ENCODE measurements around the gene AGBL3. TPM values are rescaled to one million over a fixed set of nuclear protein-coding genes. Genes with fewer than 3 reads are reported as not detected.

Gene AGBL3
- total and polyA plus RNA-seq, 9 of the 15 experiments (the other 6 are each of a cell fraction or from before 2014, with no cell fraction given) = 0.54 to 2.9 (median 1.7) TPM

DNA sequence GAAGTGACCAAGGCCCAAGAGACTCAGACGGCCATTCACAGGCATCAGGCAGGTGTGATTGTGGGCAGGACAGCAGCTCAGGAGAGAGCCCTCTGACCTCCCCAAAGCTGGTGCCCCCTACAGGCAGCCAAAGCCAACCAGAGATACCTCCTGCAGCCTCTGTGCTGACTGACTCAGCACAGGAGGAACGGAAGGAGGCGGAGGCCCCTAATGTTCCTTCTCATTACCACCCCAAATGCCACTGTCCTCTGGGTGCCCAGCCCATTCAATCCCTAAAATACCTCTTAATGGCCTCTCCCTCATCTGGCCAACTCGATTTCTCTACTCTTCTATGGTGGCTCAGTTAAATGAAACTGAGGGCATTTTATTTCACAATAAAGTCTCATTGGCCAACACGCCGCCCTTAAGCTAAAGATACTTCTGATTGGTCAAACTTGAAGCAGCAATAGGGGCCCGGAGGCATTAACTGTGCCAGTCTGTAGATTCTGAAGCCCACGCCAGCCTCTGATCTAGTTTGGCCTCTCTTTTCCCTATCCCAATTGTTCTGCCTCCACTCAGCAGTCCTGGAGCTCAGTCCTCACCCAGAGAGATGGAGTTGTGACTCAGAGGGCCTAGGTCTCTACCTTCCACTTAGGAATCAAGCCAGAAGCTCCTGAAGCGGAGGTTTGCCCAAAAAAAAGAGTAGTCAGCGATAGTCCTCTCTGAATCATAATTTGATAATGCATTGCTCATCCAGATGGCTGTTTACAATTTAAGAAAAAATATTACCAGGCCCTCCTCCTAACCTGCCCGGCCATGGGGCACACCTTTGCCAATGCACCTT is 183.0 kb downstream of the AGBL3 start (continued):
- TF ChIP-seq YY1 (IDR thresholded peaks at IDR 0.05; ENCODE audit: borderline replicate concordance in 1 of 3, control insufficient read depth in 1 of 3, extremely low read depth in 1 of 3, insufficient read depth in 3 of 3, insufficient read length in 1 of 3, insufficient replicate concordance in 2 of 3, low read depth in 1 of 3, low read length in 2 of 3) (peak in 1 of 3 experiments; percentile 31), ZNF583 (CRISPR knock-in tag; IDR thresholded peaks at IDR 0.05) (no peak), ARNT (IDR thresholded peaks at IDR 0.05) (0 out of 4 replicates have a peak, but pooled peaks of 1 of the 2 experiments have one; percentile 20), ZBTB7A (IDR thresholded peaks at IDR 0.05; ENCODE audit: borderline replicate concordance, control insufficient read depth, low read depth, low read length) (peak; percentile 28; the same call in 1 of the 2 replicates), ZNF668 (CRISPR knock-in tag; IDR thresholded peaks at IDR 0.05) (no peak), DPF2 (IDR thresholded peaks at IDR 0.05) (peak; percentile 65; the same call in 1 of the 2 replicates), ZNF232 (CRISPR knock-in tag; IDR thresholded peaks at IDR 0.05) (no peak), VEZF1 (CRISPR knock-in tag; IDR thresholded peaks at IDR 0.05) (peak; percentile 33; the same call in 1 of the 2 replicates), DNMT1 (IDR thresholded peaks at IDR 0.05) (no peak), FIP1L1 (IDR thresholded peaks at IDR 0.05; ENCODE audit: low read depth, low read length, poor library complexity, severe bottlenecking) (no peak), RCOR1 (IDR thresholded peaks at IDR 0.05; ENCODE audit: borderline replicate concordance in 1 of 2, low read depth in 2 of 2, low read length in 2 of 2) (no peak), ZNF212 (CRISPR knock-in tag; IDR thresholded peaks at IDR 0.05) (no peak), ZNF184 (CRISPR knock-in tag; IDR thresholded peaks at IDR 0.05) (no peak), NFATC3 (IDR thresholded peaks at IDR 0.05) (no peak), ZNF740 (CRISPR knock-in tag; IDR thresholded peaks at IDR 0.05) (no peak), ZNF740 (tag; IDR thresholded peaks at IDR 0.05) (no peak), MAFF (IDR thresholded peaks at IDR 0.05; ENCODE audit: low read length) (peak; percentile 60), TBL1XR1 (IDR thresholded peaks at IDR 0.05; ENCODE audit: low read length in 2 of 2) (peak in 1 of 2 experiments; percentile 53; a peak in 1 of 4 replicates)
- TF ChIP-seq, protein P1, sequence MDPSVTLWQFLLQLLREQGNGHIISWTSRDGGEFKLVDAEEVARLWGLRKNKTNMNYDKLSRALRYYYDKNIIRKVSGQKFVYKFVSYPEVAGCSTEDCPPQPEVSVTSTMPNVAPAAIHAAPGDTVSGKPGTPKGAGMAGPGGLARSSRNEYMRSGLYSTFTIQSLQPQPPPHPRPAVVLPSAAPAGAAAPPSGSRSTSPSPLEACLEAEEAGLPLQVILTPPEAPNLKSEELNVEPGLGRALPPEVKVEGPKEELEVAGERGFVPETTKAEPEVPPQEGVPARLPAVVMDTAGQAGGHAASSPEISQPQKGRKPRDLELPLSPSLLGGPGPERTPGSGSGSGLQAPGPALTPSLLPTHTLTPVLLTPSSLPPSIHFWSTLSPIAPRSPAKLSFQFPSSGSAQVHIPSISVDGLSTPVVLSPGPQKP (CRISPR knock-in tag; IDR thresholded peaks at IDR 0.05) = no peak
- TF ChIP-seq, protein P2, sequence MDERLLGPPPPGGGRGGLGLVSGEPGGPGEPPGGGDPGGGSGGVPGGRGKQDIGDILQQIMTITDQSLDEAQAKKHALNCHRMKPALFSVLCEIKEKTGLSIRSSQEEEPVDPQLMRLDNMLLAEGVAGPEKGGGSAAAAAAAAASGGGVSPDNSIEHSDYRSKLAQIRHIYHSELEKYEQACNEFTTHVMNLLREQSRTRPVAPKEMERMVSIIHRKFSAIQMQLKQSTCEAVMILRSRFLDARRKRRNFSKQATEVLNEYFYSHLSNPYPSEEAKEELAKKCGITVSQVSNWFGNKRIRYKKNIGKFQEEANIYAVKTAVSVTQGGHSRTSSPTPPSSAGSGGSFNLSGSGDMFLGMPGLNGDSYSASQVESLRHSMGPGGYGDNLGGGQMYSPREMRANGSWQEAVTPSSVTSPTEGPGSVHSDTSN (CRISPR knock-in tag; IDR thresholded peaks at IDR 0.05; ENCODE audit: low read depth) = no peak
- TF ChIP-seq, protein P2 (tag; conservative IDR thresholded peaks at IDR 0.05; ENCODE audit: low read depth) = no peak
